Measurements from ENCODE around the gene GCDH.
"Not testable (repeated sequence)": the region's sequence is repeated elsewhere in the genome, so short reads cannot be mapped to it uniquely, and the experiment has no call there.

The GCDH gene

GRCh38 chr19:12899891-12900518, 9.0 kb downstream of the GCDH start:
- no peak for TF ChIP-seq CTCF (IDR thresholded peaks at IDR 0.05; ENCODE audit: borderline replicate concordance, control extremely low read depth, extremely low read depth, insufficient read depth, missing control alignments)
- in situ Hi-C loops (cut with MboI; ENCODE audit: low sequenced_read_pairs, unreplicated experiment), result no loop called here
- peak; percentile 80 for DNase-seq (ENCODE audit: low spot score)

- no peak for DNase-seq (ENCODE audit: low spot score)
- in situ Hi-C loops (cut with MboI; ENCODE audit: low sequenced_read_pairs, unreplicated experiment), result no loop called here
- no peak for TF ChIP-seq CTCF (IDR thresholded peaks at IDR 0.05; ENCODE audit: borderline replicate concordance, control extremely low read depth, extremely low read depth, insufficient read depth, missing control alignments)
Observed at GRCh38 chr19:12907166-12907565, 16.2 kb downstream of the GCDH start.

- DNase-seq (ENCODE audit: low spot score), result no peak
- no peak for TF ChIP-seq CTCF (IDR thresholded peaks at IDR 0.05; ENCODE audit: borderline replicate concordance, control extremely low read depth, extremely low read depth, insufficient read depth, missing control alignments)
- in situ Hi-C loops (cut with MboI; ENCODE audit: low sequenced_read_pairs, unreplicated experiment), result no loop called here
Observed at GRCh38 chr19:12912571-12912970, 21.6 kb downstream of the GCDH start.

GRCh38 chr19:12913011-12913561, 22.1 kb downstream of the GCDH start:
- DNase-seq (ENCODE audit: low spot score), result no peak
- no peak for TF ChIP-seq CTCF (IDR thresholded peaks at IDR 0.05; ENCODE audit: borderline replicate concordance, control extremely low read depth, extremely low read depth, insufficient read depth, missing control alignments)
- in situ Hi-C loops (cut with MboI; ENCODE audit: low sequenced_read_pairs, unreplicated experiment), result no loop called here

GRCh38 chr19:12913851-12914690, 23.1 kb downstream of the GCDH start:
- no peak for TF ChIP-seq CTCF (IDR thresholded peaks at IDR 0.05; ENCODE audit: borderline replicate concordance, control extremely low read depth, extremely low read depth, insufficient read depth, missing control alignments)
- DNase-seq (ENCODE audit: low spot score), result no peak
- in situ Hi-C loops (cut with MboI; ENCODE audit: low sequenced_read_pairs, unreplicated experiment), result no loop called here

- DNase-seq (ENCODE audit: low spot score); in situ Hi-C loops (cut with MboI; ENCODE audit: low sequenced_read_pairs, unreplicated experiment): not testable (repeated sequence)
Observed at GRCh38 chr19:12915860-12916259, 24.9 kb downstream of the GCDH start.

- no peak for DNase-seq (ENCODE audit: low spot score)
- no peak for TF ChIP-seq CTCF (IDR thresholded peaks at IDR 0.05; ENCODE audit: borderline replicate concordance, control extremely low read depth, extremely low read depth, insufficient read depth, missing control alignments)
- in situ Hi-C loops (cut with MboI; ENCODE audit: low sequenced_read_pairs, unreplicated experiment), result no loop called here
Observed at GRCh38 chr19:12918253-12918652, 27.3 kb downstream of the GCDH start.
